ENCODE results near the gene KCTD3. TPM values are rescaled to one million over a fixed set of nuclear protein-coding genes. Genes with fewer than 3 reads are reported as not detected.

The KCTD3 gene
- 30.8 and 49.0 TPM in 2 replicates for total RNA-seq

DNA sequence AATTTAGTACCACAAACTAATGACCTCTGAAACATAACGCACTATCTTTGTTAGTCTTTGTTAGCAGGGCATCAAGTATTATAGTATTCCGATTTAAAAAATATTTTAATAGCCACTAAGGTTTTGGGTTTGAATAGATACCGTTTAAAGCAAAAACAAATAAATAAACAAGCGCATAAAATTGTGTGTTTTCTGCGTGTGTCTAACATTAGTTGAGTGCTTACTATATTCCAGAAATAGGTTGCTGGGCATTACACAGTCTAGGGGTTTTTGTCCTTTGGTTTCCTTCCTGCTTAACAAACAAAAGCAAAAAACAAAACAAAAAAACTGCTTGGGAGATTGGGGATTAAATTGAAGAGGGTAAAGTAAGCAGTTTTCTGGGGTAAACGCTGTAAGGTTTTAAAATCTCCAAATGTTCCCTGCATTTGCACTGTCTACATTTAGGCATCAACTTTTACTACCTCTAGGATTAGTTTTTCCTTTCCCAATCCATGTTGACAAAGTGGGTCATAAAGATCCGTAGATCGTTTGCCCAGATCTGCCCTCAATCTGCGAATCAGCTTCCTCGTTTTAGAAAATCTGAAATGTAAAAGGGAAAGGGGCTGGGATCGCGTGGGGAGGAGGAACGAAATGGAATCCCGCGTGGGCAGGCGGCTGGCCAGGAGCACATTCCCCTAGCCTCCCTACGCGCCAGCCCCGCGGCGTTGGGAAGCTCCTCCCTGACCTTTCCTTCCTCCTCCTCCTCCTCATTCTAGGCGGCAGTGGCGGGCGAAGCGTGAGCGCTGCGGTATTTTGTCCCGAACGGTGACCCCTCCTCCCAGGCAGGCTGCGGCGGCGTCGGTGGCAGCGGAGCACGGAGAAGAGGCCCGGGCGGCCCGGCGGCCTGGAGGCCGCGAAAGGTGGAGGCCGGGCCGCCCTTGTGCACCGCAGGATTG lies at the start of gene KCTD3:
Gene KCTD3 (plus strand): TSS at position 749 of the 935 bp plus-strand sequence. CDS start 382 bp downstream, outside the sequence.

